OCI-LY1 (cell line): ENCODE measurements around the gene TCEAL7.

Experiments used
- EZH2 ChIP-seq: fragments of 200-600 bp; sonication (generic), shearing (Covaris generic); IDR thresholded peaks from 2 replicates; pipeline ENCODE4 v1.8.0; 2017; ENCODE audit warnings: borderline replicate concordance, mixed run types, mild to moderate bottlenecking, antibody characterized with exemption, low read length, moderate library complexity, mixed read lengths
- TF ChIP-seq, protein P1 (sequence below): fragments of 200-600 bp; sonication (generic), shearing (Covaris generic); IDR thresholded peaks from 2 replicates; pipeline ENCODE4 v1.5.1; 2017; ENCODE audit warnings: mild to moderate bottlenecking, antibody characterized with exemption, low read length, moderate library complexity, mixed read lengths

DNA sequence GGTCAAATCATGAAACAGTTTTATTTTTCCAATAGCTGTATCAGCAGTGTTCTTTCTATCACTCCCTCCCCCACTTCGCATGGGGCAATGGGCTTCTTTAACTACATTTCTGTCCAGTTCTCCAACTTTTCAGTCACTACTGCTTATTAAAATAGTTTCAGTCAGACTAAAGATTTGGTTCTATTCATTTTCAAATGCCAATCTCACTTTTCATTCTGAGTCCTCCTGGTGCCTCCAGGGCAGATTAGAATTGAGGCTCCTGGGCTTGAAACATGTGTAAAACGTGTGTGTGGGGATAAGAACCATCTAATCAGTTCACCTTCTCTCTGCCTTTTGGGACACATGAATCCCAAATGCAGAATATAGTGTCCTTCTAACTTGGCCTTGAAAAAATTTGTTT, 42.8 kb downstream of the TCEAL7 start:
- TF ChIP-seq, protein P1, sequence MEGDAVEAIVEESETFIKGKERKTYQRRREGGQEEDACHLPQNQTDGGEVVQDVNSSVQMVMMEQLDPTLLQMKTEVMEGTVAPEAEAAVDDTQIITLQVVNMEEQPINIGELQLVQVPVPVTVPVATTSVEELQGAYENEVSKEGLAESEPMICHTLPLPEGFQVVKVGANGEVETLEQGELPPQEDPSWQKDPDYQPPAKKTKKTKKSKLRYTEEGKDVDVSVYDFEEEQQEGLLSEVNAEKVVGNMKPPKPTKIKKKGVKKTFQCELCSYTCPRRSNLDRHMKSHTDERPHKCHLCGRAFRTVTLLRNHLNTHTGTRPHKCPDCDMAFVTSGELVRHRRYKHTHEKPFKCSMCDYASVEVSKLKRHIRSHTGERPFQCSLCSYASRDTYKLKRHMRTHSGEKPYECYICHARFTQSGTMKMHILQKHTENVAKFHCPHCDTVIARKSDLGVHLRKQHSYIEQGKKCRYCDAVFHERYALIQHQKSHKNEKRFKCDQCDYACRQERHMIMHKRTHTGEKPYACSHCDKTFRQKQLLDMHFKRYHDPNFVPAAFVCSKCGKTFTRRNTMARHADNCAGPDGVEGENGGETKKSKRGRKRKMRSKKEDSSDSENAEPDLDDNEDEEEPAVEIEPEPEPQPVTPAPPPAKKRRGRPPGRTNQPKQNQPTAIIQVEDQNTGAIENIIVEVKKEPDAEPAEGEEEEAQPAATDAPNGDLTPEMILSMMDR: no peak
- TF ChIP-seq EZH2: no peak
